UCSD-AML1 (cell line): ENCODE data around the gene ARHGEF40.

Source experiments
- DNase-seq: peaks from one replicate; lab custom pipeline; 2025; ENCODE audit not compliant: unreplicated experiment; lab: John Stamatoyannopoulos, UW

Gene ARHGEF40

DNA sequence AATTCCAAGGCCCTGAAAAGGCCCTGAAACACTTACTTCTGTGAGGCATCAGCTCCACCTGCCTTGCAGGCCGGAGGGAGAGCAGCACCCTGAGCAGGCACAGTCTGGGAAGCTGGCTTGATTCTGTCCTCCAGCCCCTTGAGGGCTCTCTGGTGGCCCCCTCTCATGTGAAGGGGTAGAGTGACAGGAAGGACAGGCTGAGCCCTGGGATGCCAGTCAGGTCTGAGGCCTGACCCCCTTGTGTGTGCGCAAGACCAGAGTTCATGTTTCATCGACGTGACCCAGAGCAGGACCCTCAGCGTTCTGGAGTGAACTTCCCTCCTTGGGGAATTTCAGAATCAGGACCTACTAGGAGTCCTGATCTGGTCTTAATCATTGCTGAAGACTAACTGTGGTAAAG, 11.2 kb upstream of the ARHGEF40 start:
- DNase-seq, result no peak

- no peak for DNase-seq
These were observed 10.1 kb upstream of the ARHGEF40 start for GRCh38 chr14:21059842-21060613.

- DNase-seq, result no peak
These were observed 9.3 kb upstream of the ARHGEF40 start for GRCh38 chr14:21060614-21061346.

DNA sequence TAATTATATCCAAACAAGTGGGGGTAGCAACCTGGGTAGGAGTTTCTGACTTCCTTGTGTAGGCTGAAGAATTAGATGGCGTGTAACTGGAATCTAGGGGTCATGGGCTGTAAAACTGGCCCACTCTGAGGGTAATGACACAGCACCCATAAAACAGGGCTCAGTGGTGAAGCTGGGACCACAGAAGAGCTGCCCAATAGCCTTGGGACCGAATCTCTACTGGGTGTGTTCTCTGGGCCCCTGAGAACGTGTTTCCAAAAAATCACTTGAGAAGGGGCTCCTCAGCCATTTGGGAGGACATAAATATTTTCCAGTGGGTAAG, 8.8 kb upstream of the ARHGEF40 start:
- no peak for DNase-seq

- DNase-seq, result no peak
These were observed 6.6 kb upstream of the ARHGEF40 start for GRCh38 chr14:21063479-21063878.

DNA sequence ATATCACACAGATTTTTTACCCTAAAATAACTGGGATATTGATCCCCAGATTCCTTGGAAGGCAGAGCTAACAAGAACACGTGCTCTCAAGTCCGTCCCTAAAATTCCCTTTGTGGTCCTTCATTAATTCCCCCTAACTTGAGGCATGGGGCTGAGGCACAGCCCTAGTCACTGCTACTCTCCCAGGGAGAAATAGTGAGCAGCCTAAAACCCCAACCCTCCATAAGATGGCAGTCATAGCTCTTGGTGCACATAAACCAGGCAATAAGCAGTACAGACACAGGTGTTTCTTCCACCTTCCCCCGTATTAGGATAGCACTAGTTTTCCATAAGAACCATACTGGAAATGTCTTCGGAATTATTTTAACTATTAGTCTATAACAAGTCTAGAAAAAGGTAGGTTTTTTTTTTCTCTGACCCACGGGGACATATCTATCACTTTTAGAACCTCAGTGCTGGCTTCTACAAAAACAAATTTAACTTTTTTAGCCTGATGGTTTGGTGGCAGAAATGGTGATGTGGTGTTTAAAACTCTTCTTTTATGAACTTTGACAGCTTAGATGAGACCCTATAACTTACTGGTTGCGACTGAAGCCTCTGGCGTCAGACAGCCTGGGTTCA, 3.1 kb upstream of the ARHGEF40 start:
- no peak for DNase-seq

DNA sequence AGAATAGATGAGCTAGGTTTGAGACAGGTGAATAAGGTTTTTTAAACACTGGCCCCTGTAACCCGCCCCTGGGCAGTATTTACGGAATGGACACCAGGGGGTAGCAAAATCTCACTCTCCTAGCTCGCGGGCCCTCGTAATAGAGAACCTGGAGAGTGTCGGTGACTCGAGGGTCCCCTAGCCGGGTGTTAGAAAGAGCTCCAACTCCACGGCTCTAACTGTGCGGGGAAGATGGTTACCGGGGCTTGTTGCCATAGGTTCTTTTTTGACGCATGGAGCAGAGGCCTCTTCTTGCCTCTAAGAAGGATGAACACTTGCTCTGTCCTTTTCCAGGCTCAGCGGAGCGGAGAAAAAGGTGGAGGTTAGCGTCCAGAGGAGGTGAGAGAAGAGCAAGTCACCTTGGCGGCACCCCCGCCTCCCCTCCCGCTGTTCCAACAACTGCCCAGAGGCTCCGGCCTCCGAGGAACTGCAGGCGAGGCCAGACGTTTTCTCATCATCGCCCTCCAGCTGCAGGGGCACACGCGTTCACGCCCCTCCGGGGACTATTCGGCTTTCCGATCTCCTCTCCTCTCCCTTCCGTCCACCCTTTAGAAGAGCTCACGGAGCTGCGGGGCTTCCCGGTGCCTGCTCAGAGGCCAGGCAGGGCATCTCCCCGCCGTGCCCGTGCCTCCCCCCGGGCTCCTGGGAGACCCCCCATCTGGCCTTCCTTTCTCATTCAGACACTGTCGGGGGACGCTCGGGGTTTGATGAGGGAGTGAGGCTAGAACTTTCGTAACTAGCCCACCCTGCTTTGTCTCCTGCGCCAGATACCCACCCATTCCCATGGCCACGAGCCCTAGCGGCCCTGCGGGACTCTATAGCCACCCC, 1.4 kb upstream of the ARHGEF40 start:
- DNase-seq, result peak; percentile 45

- no peak for DNase-seq
These were observed 569 bp upstream of the ARHGEF40 start for GRCh38 chr14:21069388-21070082.

DNA sequence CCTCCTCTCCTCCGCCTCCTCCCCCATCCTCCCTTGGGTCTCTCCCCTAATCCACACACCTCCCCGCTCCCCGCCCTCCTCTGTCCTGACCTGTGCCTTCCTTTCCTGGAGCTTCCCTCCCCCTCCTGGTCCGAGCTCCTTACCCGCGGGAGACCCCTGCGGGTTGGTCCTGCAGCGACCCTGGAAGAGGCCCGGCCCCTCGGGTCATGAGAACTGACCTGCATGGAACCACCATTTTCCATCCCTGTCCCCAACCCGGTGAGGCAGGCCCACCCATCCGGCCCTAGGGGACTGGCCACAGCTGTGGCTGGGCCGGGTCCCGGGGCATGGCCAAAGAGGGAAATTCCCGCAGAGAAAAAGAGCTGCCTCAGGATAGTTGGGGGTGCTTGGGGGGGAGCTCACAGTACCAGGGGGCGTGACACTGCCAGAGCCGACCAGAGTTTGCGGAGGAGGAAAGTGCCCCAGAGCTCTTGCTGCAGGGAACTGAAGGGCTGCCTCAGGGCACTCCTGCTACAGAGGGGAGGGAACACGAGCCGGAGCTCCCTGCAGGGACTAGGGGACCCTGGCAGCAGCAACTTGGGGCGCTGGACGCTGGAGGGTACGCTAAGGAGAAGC, 613 bp downstream of the ARHGEF40 start:
- no peak for DNase-seq

GRCh38 chr14:21071225-21072030, 1.3 kb downstream of the ARHGEF40 start:
- peak; percentile 88 for DNase-seq

- peak; percentile 21 for DNase-seq
These were observed 1.9 kb downstream of the ARHGEF40 start for GRCh38 chr14:21072031-21072473.

GRCh38 chr14:21072781-21073339, 2.8 kb downstream of the ARHGEF40 start:
- no peak for DNase-seq

DNA sequence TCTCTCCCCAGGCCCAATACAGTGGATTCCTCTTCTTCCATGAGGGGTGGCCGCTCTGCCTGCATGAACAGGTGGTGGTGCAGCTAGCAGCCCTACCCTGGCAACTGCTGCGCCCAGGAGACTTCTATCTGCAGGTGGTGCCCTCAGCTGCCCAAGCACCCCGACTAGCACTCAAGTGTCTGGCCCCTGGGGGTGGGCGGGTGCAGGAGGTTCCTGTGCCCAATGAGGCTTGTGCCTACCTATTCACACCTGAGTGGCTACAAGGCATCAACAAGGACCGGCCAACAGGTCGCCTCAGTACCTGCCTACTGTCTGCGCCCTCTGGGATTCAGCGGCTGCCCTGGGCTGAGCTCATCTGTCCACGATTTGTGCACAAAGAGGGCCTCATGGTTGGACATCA, 3.8 kb downstream of the ARHGEF40 start:
- DNase-seq, result no peak

- DNase-seq, result no peak
These were observed 4.5 kb downstream of the ARHGEF40 start for GRCh38 chr14:21074398-21075272.

DNA sequence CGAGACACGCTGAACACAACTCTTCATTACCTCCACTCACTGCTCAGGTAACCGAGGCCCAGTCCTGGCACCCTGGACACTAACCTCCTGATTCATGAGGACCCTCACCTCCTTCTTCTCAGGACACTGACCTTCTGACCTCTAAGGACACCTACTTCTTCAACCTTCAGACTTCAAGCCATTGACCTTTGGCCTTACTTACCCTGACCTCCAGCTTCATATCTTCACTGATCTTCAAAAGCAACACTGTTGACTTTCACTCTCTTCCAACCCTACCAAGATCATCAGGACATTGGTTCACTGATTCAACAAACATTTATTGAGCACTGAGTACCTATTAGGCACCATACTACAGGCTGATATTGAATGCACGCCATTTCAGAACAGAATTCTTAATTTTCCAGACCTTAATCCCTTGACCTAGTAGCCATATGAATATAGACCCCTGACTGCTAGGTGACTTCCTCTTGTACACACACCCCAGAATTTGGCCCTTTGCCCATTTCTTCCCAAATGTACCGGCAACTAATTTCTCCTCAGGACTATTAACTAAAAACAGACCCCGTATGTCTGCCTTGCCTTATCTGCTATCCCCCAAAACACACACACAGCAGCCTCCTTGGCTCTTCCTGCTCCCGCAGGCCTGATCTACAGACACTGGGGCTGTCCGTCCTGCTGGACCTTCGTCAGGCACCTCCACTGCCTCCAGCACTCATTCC, 5.8 kb downstream of the ARHGEF40 start:
- DNase-seq, result no peak

DNA sequence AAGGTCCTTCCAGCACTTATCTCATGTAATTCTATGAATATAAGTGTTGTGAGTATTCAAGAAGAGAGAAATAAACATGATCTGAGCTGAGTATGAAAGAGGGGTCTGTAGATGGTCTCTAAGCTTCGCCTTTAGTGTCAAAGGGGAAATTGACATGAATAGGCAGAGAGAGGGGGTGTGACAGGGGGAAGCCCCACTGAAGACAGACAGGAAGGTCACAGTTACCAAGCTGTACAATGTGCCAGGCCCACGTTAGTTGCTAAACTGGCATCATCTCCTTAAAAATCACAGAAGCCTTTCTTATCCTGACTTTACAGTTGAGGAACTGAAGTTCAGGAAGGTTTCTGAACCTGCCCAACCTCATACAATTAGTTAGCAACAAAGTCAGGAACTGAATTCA, 7.6 kb downstream of the ARHGEF40 start:
- DNase-seq, result no peak

- no peak for DNase-seq
These were observed 8.2 kb downstream of the ARHGEF40 start for GRCh38 chr14:21078287-21078686.
